Globus pallidus (tissue), 1 donor: Measurements from ENCODE around the gene DNAH10.

Experiments
- DNase-seq: peaks from one replicate; pipeline ENCODE4 v3.0.0-alpha.2; 2015; ENCODE audit warnings: low spot score

DNAH10 gene

DNA sequence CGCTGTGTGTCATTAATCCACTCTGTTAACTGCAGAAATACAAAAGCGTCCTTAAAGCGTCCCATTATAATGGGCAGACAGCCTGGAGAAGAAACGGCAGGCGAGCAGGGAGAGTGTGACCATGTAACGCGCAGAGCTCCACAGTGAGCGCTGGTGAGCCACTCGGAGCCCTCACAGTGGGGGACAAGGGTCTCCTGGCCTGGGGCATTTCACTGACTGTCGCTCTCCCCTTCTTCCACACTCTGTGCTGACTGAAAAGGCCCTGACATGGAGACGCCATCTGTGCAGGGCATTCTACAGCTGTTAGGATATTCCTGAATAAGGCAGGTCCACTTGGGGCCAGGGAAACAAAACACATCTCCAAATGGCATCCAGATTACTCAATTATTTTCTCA lies 186.3 kb downstream of the DNAH10 start:
- DNase-seq, result peak; percentile 61

DNA sequence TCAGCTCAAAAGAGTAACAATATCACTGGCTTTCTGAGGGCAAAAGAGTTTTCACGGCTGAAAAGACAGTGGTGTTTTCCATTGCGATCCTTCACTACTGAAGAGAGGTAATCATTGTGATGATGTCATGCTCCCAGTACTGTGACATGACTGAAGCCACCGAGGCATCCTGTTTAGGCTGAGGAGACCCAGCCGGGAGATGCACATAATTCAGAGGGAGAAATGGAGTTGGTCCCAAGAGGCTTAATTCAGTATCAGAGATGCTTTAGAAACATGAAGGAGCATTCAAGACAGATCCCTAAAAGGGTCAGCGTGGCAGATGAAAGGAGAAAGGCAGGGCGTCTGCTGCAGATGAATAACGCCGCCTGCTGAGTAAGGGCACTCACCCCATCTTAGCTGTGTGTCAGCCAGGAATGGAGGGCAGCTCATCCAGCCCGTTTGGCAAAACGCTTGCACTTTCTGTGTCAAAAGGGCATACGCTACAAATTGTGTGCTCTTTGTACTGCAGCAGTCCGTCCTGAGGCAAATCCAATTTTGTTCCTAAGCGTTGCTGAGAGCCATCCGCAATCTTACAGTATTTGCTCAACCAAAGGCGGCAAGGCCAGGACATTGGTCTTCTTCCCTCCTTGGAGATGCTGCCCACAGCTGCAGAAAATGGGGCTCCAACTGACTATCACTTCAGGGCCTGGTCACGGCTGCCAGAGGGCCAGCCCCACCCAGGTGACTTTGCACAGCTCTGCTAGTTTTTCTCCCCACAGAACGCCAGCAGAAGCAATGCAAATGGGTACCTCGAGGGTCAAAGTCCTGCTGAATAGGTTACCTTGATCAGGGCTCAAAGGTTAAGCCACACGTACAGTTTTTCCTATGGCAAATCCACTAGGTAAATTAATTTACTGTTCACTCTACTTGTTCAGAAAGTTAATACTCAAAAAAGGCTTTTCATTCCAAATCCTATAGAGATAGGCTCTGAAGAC lies 187.0 kb downstream of the DNAH10 start:
- peak; percentile 43 for DNase-seq

DNA sequence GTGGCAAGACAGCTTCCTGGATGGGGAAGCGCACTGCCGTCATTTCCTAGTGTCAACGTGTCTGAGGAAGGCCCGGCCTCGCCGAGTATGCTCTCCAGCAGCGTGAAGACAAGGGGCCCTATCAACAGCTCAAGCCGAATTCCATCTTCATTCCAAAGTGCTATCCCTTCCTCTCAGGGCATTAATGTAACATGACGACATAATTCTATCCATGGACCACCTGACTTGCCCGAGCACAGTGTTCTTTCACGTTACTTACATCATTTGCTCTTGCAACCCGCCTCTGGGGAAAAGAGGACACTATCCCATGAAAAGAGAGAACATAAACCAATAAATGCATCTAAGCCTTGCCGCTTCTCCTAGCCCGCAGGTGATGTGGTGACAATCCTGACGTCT lies 187.7 kb downstream of the DNAH10 start:
- no peak for DNase-seq

DNA sequence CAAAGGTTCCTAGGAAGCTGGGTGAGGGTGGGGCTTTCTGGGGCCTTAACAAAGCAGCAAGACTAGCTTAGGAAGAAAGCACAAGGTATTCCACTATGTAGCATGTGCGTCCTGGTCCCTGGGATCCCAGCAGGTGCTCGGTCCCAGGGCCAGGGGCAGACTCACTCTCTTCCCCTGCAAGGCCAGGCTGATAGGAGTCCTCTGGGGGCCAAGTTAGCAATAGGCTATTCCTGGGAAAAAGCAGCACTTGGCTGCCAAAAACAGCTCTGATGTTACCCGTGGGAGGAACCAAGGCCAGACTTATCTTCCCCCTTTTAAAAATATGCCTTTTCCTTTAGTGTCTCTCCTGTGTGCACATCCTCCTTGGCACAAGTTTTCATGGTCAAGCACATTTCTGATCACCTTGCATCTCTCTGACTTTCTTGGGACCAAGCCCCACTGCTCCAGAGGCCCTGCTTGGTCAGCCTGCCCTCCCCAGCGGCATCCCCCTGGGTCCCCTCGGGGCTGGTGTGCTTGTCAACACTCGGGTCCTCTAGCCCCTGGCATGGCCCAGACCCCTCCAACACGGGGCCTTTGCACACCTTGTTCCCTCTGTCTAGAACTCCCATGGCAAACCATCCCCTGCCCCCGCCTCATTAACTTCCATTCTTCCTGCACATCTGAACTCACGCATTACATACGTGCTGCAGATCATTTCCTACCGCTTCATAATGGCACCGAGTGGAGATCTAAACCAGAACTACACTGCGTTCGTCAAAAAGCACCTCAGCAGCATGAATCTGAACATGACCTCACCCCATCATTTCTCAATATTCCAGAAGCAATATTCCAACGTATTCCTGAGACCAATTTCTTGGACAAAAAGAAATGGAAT lies 188.6 kb downstream of the DNAH10 start:
- no peak for DNase-seq

DNA sequence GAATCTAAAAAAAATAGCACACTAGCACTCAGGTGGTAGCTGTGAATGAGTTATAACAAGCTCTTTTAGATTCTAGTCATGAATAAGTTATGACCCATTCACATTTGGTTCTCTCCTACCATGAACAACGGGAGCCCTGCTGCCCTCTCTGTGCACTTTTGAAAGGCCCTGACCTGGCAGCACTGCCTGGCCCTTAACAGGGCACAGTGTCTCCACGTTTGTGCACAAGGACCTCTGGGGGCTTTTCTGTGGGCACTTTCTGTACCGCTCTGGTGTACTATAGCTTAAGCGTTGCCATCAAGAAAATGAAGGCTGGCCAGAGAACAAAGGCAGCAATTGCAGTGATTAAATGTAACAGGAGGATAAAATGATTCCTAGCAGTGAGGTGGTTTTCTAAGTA lies 189.4 kb downstream of the DNAH10 start:
- DNase-seq, result no peak

DNA sequence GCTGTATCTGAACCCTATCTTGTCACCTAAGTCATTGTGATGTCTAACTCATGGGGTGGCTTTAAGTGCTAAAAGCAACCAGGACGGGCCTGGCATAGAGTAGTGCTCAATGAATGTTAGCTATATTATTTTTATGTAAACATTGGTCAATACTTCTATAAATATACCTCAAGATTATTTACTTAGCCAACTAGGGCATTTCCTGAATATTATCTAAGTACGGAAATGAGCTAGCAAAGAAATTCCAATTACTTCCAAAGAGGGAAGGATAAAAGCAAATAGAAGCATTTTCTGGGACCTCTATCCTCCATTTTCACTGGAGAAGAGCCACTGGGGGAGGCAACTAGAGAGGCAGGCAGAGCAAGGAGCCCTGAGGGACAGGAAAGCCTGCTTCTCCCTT lies 189.9 kb downstream of the DNAH10 start:
- no peak for DNase-seq

DNA sequence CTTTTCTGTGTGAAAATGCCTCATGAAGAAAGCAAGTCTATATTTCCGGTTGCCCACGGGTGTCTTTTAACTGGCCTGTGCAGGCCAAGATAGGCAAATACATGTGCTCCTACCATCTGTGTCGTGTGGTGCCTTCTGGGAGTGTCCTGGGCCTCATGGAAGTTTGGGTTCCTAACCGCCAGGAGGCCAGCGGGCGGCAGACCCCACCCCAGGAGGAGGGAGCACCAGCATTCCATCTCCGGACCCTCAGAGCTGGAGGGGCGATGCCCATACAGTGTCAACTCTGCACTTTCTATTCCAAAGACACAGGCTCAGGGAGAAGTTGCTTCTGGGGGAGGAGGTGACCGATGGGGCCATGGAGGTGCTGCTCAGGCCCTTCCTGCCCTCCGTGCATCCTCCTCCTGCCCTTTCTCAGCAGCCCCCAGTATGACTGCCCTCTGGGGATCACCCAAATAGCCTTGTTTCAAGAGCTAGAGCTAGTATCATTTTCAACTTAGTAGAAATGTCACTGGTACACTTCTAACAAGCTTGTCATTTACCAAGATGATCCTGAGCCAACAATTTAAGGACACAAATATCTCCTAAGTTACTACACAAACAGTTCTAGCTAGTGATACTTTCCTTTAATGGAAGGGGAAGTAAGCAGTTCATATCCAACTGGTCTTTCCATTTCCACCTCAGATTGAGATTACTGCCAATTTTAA lies 192.7 kb downstream of the DNAH10 start:
- no peak for DNase-seq

DNA sequence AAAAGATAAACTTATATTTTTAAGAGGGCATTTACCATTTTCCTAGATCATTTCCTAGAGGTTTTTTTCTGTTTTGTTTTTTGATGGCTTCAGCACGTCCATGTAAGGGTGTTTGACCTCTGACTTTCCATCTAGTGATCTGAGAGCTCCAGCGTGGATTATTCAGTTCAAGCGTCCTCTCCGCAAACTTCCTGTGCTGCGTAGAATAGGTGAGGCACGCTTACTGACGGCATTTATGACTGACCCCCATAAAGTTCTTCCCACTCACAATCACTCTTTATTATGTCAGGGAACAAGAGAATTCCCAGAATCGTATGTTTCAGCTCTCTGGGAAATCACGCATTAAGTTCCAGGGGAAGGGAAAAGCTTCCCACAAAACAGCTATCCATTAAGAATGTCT lies 194.1 kb downstream of the DNAH10 start:
- no peak for DNase-seq

DNA sequence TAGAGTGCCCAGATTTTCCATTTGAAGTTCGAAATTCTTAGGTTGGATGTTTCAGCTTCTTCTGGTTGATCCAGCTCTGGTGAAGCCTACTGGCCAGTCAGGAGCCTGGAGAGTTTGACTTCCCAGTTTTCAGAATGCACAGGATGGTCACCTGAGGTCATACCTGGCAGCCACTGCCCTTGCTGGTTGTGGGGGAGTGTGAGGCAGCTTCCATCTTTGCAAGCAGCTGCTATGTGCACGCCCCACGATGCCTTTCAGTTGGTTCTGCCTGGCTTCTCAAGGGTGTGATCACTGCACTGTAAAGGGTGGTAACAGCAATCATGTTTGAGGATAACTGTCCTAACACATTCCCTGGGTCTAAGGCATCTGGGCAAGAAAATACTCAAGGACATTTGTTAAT lies 195.1 kb downstream of the DNAH10 start:
- no peak for DNase-seq

DNA sequence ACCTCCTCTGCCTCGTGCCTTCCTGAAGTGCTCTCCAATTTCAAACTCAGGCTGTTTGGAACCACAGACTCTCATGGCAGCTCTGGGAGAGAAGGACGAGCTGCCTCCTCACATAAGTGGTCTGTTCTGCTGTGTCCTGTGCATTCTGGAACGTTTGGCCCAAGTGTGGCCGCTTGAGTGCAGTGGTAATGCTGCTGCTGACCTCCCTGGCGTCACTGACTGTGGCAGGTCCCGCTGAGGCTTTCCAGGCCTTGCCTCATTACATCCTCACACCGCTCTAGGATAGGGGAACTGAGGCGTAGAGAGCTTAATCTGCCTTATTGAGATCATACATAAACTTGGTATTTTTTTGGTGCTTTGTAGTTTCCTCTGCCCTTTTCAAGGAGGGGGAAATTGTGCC lies 196.4 kb downstream of the DNAH10 start:
- DNase-seq, result no peak

DNA sequence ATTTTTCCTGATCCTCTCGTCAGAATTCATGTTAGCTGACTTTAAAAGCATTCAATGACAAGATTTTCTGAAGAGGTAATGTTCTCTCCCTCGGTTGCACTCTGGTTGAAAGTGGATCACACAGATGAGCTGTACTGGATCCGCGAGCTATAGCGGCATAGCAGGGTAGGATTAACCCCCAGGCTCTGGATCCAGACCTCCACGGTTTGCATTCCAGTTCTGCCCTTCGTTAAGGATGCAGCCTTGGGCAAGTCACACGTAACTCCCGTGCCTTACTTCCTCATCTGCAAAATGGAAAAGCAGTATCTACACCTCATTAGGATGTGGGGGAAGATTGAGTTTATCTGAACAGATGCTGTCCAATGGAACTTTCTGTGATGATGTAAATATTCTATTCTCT lies 196.8 kb downstream of the DNAH10 start:
- no peak for DNase-seq

DNA sequence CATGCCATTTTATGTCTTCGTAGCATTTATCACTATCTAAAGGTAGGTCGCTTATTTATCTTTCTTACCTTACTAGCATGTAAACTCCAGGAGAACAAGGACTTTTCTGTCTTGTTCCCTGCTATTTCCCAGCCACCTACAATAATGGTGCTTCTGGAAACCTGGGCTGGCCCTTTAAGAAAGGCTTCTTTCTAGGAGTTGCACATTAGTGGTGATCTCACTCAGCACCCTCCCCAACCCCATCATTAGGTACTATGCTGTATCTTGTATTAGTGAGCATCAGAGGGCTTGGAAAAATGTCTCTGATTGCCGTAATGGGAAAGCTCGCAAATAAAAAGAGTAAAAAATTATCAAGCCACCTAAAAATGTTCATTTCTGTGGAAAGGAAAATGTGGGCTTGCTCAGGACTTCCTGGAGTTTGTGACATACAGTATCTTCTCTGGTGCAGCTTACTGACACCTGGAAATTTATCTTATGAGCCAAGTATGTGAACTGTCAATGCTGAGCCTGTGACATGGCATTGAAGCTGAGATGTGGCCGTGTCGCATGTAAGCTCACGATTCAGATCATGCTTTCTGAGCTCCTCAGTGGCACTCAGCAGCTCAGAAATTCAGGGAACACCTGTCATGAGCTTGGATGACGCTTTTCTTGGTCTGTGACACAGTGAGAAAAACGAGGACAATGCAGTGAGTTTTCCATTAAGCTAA lies 198.1 kb downstream of the DNAH10 start:
- DNase-seq, result no peak

DNA sequence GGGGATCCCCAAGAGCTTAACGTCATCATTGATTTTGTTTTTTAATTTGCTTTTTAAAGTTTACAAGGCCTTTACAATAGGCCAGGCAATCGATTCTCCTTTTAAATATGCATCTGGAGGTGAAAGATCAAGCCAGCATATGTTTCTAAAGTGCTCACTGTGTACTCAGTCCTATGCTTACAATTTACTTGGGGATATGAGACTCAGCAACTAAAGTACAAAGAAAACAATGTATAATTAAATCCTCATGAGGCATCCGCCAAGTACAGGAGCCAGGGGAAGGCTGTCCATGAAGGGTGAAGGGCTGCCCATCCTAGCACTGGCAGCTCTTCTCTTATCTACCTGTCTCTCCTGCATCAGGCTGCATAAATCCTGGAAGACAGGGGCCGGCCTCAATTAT lies 198.8 kb downstream of the DNAH10 start:
- DNase-seq, result no peak

DNA sequence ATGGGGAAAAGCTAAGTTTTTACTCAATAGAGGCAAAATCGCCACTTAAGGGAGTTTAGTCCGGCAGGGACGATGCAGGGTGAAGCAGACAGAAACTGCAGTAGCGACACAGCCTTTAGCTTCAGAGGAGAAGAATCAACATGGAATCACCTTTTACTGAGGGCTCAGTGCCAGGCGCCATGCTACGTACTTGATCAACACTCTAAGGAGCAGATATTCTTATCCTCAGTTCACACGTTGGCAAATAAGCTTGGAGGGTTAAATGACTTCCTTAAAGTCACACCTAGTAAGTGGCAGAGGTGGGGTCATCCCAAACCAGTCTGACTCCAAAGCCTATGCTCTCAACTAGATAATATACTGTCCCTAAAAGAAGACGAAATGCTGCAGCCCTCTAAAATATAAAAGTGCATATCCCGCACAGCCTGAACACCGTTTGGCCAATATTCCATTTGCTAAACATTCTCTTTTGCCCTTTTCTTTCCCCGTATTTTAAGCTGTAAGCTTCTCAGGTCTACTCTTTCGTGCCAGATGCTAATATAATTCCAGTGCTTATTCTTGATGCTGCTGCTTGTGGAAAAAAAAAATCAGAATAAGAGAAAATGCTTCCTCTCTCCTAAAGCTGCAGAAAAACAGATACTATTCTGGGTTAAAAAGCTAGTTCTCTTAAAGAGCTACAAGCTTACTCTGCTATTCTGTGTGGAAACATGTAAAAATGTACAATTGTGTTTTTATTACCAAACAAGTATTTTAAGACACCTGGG lies 199.7 kb downstream of the DNAH10 start:
- no peak for DNase-seq

DNA sequence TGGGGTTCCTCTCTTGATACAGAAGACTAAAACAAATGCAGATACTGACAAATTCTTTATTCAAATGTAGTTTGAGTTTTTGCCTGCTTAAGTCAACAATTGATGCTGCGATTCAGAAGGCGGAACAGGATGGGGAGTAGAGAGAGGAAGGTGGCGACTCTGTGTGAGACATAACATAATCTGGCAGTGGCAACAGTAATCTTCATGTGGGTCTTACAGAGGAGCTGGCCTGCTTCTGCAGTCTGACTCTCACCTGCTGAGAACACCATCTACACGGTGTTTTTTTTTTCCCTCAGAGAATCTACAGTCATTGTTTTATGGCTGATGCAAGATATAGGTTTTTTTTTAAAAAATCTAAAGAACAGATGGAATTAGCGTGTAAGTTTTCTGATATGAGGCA lies 200.4 kb downstream of the DNAH10 start:
- DNase-seq, result no peak

DNA sequence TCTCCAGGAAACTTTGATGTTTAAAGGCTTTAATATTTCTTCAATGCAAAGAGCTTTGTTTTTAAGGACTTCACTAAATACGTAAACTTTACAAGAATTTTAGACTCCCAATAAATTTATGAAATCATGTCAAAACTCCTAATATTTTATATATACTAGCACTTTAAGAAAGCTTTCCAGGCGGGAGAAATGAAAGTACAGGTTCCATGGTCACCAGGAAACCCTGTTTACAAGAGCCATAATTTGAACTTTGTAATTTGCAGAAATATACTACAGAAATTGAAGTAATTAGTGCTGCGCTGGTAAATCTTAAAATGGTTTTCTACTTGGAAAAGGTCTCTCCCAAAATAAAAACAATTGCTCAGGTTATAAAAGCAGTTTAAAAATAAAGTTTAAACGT lies 201.7 kb downstream of the DNAH10 start:
- DNase-seq, result no peak

DNA sequence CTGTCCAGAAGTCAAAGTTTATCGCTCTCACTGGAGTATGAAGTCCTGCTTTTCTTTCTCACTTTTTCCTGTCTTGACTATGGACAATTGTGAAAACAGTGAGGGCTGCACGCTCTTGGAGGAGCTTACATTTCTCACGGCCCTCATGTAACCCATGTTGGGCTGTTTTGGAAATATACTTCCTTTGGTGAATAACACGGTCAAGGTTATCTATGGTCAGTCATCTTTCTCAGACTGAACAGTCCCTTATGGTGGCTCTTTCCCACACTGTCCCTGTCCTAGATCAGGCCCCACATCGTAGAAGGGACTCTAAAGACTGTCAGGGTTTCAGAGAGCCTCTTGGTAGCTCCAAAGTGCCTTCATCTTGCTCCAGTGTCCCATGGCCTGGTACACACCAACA lies 203.3 kb downstream of the DNAH10 start:
- DNase-seq, result no peak

DNA sequence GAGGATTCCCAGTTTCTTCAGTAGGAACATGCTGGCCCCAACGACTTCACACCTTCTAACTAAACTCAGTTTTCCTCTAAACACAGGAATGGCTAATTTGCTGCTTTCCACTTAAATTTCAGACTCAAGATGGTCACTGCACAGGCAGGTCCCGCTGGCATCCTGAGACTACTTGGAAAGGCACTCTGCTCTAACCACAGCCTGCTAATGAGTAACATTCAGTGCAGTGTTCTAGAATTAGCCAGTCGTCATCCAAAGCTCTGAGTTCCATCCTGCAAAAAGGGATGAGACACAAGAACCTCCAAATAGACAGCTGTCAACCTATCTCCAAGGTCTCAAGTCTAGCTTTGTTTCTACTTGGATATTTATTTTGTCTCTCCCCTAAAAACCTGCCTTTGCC lies 204.5 kb downstream of the DNAH10 start:
- no peak for DNase-seq

DNA sequence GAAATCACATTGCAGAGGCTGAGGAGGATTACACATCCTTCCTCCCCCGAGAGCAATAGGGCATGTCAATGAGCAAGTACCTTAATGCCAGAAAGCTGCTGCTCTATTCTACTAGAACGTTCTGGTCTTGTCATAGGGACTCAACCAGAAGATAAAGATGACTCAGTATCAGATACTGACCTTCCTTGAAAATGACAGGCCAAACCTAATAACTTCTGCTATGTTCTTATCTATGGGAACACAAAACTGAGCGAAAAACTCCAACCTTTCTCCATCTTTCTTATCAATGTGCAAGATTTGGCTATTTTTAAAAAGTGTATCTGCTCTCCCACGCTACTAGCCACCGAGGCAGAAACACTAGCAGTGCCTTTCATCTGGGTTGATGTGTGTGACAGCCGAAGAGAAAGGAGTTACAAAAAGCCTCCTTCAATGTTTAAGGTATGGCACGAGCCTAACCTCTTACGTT lies 205.1 kb downstream of the DNAH10 start:
- no peak for DNase-seq

DNA sequence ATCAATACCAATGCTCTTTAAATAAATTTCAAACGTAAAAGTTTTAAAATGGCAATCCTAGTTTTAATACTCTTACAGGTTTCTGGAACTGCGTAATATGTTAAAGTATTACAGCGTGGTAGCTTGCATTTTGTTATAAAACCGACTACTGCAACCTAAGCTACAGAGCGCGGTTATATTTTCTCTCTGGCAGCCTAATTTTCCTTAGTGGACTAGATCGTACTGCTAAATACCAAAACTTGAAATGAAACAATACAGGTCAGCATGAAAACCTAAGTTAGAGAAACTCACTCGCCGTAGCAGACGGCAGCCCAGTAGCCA lies 209.3 kb downstream of the DNAH10 start:
- no peak for DNase-seq
